GM18867 (cell line): Measurements from ENCODE around the gene PINLYP.

Source experiments
- ATAC-seq: cut with Tn5 transposase; IDR thresholded peaks from one replicate; pipeline ENCODE4 v1.9.1; 2021; ENCODE audit warnings: mild to moderate bottlenecking, moderate library complexity; ENCODE audit not compliant: unreplicated experiment

Gene PINLYP

DNA sequence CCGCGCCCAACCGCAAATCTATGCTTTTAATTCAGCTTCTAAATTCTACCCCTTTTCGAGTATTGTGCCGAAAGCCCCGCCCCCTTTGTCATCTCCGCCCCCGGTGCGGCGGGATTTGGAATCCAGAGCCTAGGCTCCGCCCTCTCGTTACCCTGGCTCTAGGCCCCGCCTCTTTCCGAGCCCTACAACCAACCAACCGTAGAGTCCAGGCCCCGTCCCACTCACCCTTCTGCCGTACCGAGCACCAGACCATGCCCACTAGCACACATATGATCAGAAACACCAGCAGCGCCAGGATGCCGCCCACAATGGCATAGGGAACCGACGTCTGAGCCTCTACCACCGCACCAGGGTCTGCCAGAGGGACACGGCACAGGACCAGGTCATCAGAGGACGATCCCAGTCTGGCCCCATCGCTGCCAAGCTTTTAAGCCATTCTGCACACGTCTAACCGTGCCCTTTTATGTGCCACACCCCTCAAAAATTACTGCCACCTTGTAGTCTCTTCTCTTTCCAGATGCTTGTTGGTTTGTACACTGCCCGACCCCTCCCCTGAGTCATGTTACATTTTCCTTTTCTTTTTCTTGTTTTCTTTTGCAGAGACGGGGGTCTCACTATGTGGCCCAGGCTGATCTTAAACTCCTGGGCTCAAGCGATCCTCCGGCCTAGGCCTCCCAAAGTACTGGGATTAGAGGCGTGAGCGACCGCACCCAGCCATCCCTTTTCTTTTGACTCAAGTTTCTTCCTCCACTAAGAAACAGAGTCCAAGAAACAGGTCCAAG lies 48.5 kb downstream of the PINLYP start:
- ATAC-seq, result no peak

- no peak for ATAC-seq
Measured at GRCh38 chr19:43624933-43625332, 49.3 kb downstream of the PINLYP start.

DNA sequence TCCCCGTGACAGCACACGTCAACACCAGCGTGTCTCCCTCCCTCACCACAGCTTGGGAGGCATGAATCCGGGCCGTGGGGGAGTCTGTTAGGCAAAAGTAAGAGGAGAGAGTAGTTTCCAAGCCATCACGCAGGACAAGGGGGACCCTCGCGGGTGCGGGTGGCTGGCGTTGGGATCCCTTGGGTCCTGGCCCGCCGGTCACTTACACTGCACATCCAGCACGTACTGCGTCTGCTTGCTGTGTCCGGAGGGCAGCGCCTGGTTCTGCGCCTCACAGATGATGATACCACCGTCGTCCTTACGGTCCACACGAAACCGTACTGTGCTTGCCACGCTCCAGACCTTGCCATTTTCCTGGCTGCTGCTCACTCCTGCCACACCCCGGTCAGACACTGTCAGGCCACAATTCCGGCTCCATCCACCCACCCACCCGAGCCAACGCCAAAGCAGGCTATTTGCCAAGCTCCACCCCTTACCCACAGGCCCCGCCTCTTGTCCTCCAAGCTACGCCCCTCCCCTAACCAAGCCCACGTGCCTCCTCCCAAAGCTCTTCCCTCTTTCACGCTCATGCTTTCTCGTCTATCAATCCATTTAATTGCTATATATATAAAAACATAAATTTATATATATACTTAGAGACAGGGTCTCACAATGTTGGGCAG lies 50.4 kb downstream of the PINLYP start:
- no peak for ATAC-seq

- no peak for ATAC-seq
Measured at GRCh38 chr19:43626838-43627237, 51.2 kb downstream of the PINLYP start.

DNA sequence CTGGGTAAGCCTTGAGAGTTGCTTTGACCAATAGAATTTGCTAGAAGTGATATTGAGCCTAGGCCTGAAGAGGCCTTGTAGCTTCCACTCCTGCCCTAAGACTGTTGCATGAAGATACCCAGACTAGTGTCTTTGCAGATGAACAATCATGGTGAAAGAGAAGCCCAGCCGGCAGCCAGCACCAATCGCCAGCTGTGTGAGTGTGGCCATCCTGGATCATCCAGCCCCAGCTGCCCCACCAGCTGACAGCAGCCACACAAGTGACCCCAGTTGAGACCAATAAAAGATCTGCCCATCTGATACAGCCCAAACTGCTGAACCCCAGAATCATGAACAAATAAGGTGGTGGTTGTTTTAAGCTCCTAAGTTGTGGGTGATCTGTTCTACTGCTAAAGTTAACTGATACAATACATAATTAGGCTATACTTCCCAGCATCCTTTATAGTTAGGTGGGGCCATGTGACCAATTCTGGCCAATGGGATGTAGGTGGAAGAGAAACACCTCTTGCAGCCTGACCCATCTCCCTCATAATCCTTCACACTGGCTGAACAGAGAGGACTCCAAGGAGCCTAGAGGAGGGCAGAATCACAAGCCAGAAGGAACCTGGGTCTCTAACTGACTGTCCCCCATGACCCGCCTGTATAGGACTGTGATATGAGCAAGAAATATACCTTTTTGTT lies 53.2 kb downstream of the PINLYP start:
- no peak for ATAC-seq

- ATAC-seq, result no peak
Measured at GRCh38 chr19:43631491-43631890, 55.9 kb downstream of the PINLYP start.
